ENCODE data around the gene DCLK1. TPM values are rescaled to one million over a fixed set of nuclear protein-coding genes. Genes with fewer than 3 reads are reported as not detected.
"Not testable (repeated sequence)": the region's sequence is repeated elsewhere in the genome, so short reads cannot be mapped to it uniquely, and the experiment has no call there.

DCLK1 gene
- total RNA-seq, 1 experiment from 2014 or later = 3.1 TPM

GRCh38 chr13:36088001-36088400 is 43.2 kb downstream of the DCLK1 start:
- peak; percentile 5 for DNase-seq (ENCODE audit: low read depth)

GRCh38 chr13:36086117-36086516 is 45.1 kb downstream of the DCLK1 start:
- DNase-seq (ENCODE audit: low read depth) = no peak

DNA sequence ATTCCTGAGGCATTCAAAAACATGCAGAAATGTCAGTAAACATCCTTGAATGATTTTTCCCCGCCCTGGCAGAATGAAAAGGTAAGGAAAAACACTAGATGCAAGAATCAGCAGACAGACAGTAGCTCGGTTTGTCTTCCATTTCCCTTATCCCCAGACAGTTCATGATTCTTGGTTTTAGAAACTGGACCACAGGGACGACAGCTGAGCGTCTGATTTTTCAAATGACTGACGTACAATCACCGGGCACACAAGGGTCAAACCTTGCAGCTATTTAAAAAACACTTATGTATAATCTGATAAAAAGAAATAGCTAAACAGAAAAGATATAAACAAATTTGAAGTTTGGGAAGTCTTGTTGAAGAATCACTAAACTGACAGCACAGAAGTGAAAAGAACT is 47.1 kb downstream of the DCLK1 start:
- peak; percentile 41 for DNase-seq (ENCODE audit: low read depth)

- peak; percentile 68 for DNase-seq (ENCODE audit: low read depth)
Observed at GRCh38 chr13:36082806-36083205, 48.4 kb downstream of the DCLK1 start.

DNA sequence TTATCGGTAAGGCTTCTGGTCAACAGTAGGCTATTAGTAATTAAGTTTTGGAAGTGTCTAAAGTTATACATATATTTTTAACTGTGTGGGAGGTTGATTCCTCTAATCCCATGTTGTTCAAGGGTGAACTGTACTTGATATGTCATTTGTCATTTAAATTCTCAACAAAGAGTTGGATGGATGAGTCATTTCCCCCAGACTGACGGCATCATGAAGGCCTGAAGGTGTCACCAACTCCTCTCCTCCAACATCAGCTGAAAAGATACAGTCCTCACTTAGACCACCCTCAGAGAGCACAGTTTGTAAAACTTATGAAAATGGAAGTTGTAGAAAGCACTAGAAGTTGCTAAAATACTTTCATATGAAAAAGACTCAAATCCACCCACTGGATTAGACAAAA is 48.8 kb downstream of the DCLK1 start:
- peak; percentile 10 for DNase-seq (ENCODE audit: low read depth)

GRCh38 chr13:36076211-36076610 is 55.0 kb downstream of the DCLK1 start:
- no peak for DNase-seq (ENCODE audit: low read depth)

- peak; percentile 9 for DNase-seq (ENCODE audit: low read depth)
Observed at GRCh38 chr13:36074659-36075058, 56.5 kb downstream of the DCLK1 start.

- DNase-seq (ENCODE audit: low read depth) = no peak
Observed at GRCh38 chr13:36072152-36072935, 58.8 kb downstream of the DCLK1 start.

- not testable (repeated sequence) for DNase-seq (ENCODE audit: low read depth)
Observed at GRCh38 chr13:36070504-36071192, 60.5 kb downstream of the DCLK1 start.

GRCh38 chr13:36069881-36070366 is 61.3 kb downstream of the DCLK1 start:
- DNase-seq (ENCODE audit: low read depth) = no peak

GRCh38 chr13:36068991-36069390 is 62.2 kb downstream of the DCLK1 start:
- DNase-seq (ENCODE audit: low read depth) = no peak

DNA sequence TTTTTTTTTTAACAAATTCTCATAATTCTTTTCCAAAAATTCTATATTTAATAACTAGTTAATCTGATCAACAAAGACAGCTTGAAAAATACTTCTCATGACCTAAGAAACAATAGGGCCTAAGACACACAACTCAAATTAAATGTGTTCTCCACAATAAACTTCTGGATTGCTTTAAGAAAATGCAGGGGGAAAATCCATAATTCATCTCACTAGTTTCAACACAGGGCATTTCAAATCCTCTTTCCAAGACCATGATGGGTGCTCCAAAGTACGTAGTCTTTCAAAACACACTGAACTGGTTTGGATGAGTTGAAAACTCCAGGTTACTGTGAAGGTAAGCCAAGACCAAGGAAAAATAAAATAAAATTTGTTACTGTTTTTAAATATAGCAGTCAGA is 62.6 kb downstream of the DCLK1 start:
- DNase-seq (ENCODE audit: low read depth) = no peak

GRCh38 chr13:36067746-36068381 is 63.3 kb downstream of the DCLK1 start:
- no peak for DNase-seq (ENCODE audit: low read depth)

DNA sequence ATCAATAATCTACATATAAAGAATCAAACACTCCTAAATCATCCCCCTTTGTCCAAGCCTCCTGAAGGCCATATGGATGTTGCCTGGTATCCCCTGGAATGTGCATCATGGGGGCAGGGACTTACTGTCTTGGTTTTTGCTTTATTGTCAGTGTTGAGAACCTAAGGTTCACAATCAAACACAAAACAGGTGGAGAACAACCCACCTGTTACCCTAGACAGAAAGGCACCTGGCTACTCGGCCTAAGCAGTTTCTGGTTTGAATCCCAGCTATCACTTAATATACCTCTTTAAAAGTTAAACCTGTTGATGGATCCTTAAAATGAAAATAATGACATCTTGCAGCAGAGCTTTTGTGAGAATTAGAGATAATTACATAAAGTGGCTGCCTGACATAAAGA is 68.9 kb downstream of the DCLK1 start:
- no peak for DNase-seq (ENCODE audit: low read depth)

DNA sequence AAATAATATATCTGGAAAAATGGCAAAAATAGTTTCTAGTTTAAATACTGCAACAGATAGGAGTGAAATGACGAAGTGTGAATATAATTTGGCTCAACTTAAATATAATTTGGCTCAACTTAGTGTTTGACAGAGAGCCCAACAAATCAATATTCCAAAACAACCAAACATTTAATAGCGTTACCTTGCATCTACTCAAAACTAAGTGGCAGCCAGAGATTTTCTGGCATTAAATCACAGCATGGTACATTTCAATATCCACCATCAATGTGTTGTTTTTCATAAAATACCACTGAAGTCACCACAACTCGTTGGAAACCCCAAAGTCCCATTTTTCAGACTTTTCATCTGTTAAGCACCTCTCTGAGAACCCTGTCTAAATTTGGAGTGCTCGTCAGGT is 69.6 kb downstream of the DCLK1 start:
- no peak for DNase-seq (ENCODE audit: low read depth)

DNA sequence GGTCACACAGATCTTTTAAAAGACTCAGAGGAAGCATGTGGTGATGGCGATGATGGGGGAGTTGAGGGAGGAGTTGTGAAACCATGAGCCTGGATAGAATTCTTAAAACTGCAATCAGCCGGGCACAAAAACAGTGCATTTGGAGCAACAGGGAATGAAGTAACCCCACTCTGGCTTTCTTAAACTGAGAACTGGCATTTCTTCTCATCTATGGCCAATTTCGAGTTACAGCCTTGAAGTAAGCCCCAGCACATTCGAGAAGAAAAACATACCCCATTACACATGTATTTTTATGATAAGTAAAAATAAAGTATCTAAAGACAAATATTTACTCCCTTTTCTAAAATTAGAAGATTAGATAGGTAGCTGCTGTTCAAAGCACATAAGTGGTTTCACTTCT is 70.1 kb downstream of the DCLK1 start:
- DNase-seq (ENCODE audit: low read depth) = no peak

DNA sequence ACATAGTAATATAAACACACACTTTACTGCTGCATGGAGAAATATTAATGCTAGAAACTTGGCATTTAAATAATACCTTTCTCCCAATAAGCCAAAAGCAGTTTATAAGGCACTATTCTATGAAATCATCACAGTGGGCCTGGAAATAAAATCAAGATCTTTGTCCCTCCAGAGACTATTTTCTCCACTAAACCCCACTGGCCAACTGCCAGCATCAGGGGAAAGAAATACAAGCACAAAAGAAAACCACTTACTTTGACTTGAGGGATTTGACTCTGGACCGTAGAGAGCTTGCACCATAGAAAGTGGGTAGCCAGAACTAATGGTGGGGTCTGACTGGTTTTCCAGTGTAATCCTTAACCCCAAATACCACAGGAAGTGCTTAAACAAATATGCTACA is 71.9 kb downstream of the DCLK1 start:
- no peak for DNase-seq (ENCODE audit: low read depth)

GRCh38 chr13:36058116-36058515 is 73.1 kb downstream of the DCLK1 start:
- DNase-seq (ENCODE audit: low read depth) = no peak

GRCh38 chr13:36057547-36057946 is 73.6 kb downstream of the DCLK1 start:
- no peak for DNase-seq (ENCODE audit: low read depth)

DNA sequence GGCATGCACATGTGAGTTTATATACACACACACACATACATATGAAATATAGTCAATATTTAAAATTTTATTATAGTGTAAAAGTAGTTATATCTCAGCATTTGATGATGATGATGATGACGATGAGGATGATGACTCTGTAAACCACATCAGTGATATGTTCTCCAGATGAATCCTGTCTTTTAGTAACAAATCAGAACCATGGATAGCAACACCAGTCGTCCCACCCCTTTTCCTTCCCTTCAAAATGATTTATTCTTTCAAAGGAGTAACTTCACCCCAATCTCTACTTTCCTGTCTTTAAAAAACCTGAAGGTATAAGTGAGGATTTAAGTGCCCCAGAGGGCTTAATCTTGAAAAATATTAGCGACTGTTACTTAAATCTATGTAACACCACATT is 74.1 kb downstream of the DCLK1 start:
- DNase-seq (ENCODE audit: low read depth) = peak; percentile 20

DNA sequence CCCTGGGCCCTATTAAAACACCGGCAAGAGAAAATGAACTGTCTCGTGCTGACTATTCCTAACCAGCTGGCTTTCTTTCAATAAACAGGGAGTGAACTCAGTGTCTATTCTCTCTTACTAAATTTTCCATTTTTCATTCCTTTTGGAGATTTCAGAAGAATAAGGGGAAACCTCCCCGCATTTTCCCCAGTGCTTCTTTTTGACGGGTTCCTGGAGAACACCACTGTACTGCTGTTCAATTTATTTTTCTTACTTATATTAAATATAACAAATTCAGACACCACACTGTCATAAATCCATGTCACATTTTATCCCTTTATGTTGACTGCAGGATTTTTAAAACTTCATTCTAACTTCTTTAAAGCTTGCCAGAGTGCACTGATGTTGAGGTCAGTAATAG is 75.8 kb downstream of the DCLK1 start:
- DNase-seq (ENCODE audit: low read depth) = no peak

GRCh38 chr13:36054041-36054440 is 77.1 kb downstream of the DCLK1 start:
- DNase-seq (ENCODE audit: low read depth) = no peak

- peak; percentile 68 for DNase-seq (ENCODE audit: low read depth)
Observed at GRCh38 chr13:36051082-36051481, 80.1 kb downstream of the DCLK1 start.
